C4-2B (cell line): ENCODE results near the gene LRBA.
"Not testable (repeated sequence)": the region's sequence is repeated elsewhere in the genome, so short reads cannot be mapped to it uniquely, and the experiment has no call there.

Experiments
- H3K27ac ChIP-seq: fragments of 450-650 bp; 2 replicates; pipeline ENCODE4 v1.5.1; 2017
- ZFX ChIP-seq: fragments of 450-650 bp; IDR thresholded peaks from 2 replicates; pipeline ENCODE4 v1.6.1; 2017
- TF ChIP-seq, protein P1 (sequence below): fragments of 450-650 bp; conservative IDR thresholded peaks from 2 replicates; pipeline ENCODE4 v1.5.1; 2017; ENCODE audit warnings: mild to moderate bottlenecking

The LRBA gene

GRCh38 chr4:150768497-150768896, 246.6 kb downstream of the LRBA start:
- TF ChIP-seq, protein P1, sequence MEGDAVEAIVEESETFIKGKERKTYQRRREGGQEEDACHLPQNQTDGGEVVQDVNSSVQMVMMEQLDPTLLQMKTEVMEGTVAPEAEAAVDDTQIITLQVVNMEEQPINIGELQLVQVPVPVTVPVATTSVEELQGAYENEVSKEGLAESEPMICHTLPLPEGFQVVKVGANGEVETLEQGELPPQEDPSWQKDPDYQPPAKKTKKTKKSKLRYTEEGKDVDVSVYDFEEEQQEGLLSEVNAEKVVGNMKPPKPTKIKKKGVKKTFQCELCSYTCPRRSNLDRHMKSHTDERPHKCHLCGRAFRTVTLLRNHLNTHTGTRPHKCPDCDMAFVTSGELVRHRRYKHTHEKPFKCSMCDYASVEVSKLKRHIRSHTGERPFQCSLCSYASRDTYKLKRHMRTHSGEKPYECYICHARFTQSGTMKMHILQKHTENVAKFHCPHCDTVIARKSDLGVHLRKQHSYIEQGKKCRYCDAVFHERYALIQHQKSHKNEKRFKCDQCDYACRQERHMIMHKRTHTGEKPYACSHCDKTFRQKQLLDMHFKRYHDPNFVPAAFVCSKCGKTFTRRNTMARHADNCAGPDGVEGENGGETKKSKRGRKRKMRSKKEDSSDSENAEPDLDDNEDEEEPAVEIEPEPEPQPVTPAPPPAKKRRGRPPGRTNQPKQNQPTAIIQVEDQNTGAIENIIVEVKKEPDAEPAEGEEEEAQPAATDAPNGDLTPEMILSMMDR = no peak
- no peak for TF ChIP-seq ZFX
- no peak overlapping the region for H3K27ac ChIP-seq

DNA sequence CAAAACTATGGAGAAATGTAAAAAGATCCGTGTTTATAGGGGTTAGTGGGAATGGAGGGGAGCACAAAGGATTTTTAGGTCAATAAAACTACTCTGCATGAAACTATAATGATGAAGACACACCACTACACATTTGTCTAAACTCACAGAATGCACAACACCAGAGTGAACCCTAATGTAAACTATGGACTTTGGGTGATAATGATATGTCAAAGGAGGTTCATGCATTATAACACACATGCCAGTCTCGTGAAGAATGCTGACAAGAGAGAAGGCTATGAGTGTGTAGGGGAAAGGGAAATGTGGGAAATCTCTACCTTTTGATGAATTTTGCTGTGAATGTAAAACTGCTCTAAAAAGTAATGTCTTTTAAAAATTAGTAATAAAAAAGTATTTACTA, 249.9 kb downstream of the LRBA start:
- H3K27ac ChIP-seq = no peak overlapping the region
- no peak for TF ChIP-seq ZFX
- TF ChIP-seq, protein P1 = no peak

- TF ChIP-seq ZFX = no peak
- TF ChIP-seq, protein P1 = no peak
- H3K27ac ChIP-seq = no peak overlapping the region
These were observed 263.4 kb downstream of the LRBA start for GRCh38 chr4:150751648-150752047.

DNA sequence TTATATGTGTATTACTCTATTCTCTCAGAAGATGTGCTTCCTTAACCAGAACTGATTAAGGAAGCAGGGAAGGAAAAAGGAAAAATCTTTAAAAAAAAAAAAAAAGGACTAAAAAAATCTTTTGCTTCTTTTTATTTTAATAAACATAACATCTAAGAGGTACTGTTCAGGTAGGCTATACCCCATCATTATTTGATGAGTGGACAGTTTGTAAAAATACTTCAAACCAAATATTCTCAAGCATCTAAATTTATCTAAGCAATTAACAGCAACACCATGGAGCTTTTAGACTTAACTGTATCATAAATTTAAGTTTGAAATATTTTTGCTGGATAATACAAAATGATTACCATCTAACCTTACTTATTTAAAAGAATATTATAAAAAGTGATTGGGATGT, 264.3 kb downstream of the LRBA start:
- H3K27ac ChIP-seq = no peak overlapping the region
- no peak for TF ChIP-seq ZFX
- TF ChIP-seq, protein P1 = no peak

- no peak for TF ChIP-seq ZFX
- TF ChIP-seq, protein P1 = no peak
- H3K27ac ChIP-seq = no peak overlapping the region
These were observed 268.9 kb downstream of the LRBA start for GRCh38 chr4:150746156-150746555.

- TF ChIP-seq, protein P1 = no peak
- TF ChIP-seq ZFX = no peak
These were observed 270.5 kb downstream of the LRBA start for GRCh38 chr4:150744570-150744969.

DNA sequence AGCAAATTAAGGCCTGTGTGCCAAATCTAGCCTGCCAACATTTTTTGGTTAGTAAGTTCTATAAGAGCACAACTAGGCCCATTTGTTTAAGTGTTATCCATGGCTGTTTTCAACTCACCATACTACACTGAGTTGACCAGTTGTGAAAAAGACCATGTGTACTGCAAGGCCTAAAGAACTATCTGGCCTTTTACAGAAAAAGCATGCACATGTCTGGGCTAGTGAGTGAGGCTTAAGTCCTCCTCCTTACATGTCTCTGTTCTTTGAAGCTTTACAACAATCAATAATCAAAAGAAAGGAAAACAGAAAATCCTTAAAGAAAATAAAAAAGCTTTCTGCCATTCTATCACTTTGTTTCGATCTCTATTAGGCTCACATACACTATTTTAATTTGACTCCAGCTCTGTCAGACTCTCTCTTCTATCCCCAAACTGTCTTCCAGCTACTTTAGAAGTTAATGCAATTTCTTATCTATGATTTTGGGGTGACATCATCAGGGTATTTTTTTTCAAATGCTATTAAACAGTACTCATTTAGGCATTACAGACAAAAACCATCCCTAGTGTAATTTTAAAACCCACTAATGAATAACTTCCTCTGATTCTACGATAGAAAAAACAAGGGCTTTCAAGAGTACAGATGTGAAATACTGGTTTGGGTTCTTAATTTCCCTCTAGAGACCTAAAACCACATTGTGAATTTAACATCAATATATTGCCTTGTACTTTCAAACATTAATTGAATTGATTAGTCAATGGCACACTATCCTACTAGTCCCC, 271.3 kb downstream of the LRBA start:
- H3K27ac ChIP-seq = no peak overlapping the region
- no peak for TF ChIP-seq ZFX
- TF ChIP-seq, protein P1 = no peak

More at GRCh38 chr4:150744570-150744969, 270.5 kb downstream of the LRBA start:
- no peak overlapping the region for H3K27ac ChIP-seq

GRCh38 chr4:150742930-150743329, 272.2 kb downstream of the LRBA start:
- not testable (repeated sequence) for H3K27ac ChIP-seq
